Mucosa of descending colon (tissue), 3 donors: ENCODE measurements around the gene ODF4. TPM values are rescaled to one million over a fixed set of nuclear protein-coding genes. Genes with fewer than 3 reads are reported as not detected.

Experiments
- ATAC-seq: fragments of 200-7000 bp; cut with Tn5 transposase; one replicate; pipeline ENCODE4 v1.9.1; 2020; ENCODE audit warnings: mild to moderate bottlenecking, moderate library complexity
- DNase-seq, 3 donors: peaks; one replicate each; pipeline ENCODE4 v3.0.0-alpha.2; 2020
- H3K36me3 ChIP-seq: fragments of 200-600 bp; one replicate; pipeline ENCODE4 v1.8.0; 2021; ENCODE audit warnings: low read depth, mild to moderate bottlenecking
- H3K4me1 ChIP-seq: fragments of 200-600 bp; one replicate; pipeline ENCODE4 v1.8.0; 2021; ENCODE audit warnings: low read depth, mild to moderate bottlenecking
- H3K4me3 ChIP-seq: fragments of 200-600 bp; one replicate; pipeline ENCODE4 v1.8.0; 2021; ENCODE audit warnings: mild to moderate bottlenecking
- H3K9me3 ChIP-seq: fragments of 200-600 bp; one replicate; pipeline ENCODE4 v1.8.0; 2021; ENCODE audit warnings: mild to moderate bottlenecking
- CTCF ChIP-seq: fragments of 200-600 bp; IDR thresholded peaks from one replicate; pipeline ENCODE4 v1.8.0; 2022; ENCODE audit warnings: antibody characterized with exemption, mild to moderate bottlenecking
- intact Hi-C, 2 donors: fragments of 100-400 bp; cut with DNase I in 1 of 2; cut with micrococcal nuclease in 1 of 2; formaldehyde crosslinking; loops; one replicate each; pipeline versions ENCODE4 v1.11.0 to v1.11.1; 2022; cut with DNase I, micrococcal nuclease
- total RNA-seq, 3 donors: library from RNA; stranded (reverse); fragmentation: NEBNext Ultra II Directional in 2 of 3; extraction: Animal tissue kit (Norgen Biotek cat#: 25700) in 2 of 3; gene quantifications; one replicate each; pipeline versions ENCODE4 v1.2.1 to v1.2.4, GENCODE V29; 2021 to 2023
- donor health status: DM: no; HTN: no; CAD: no; lungs with moderate emphysema.
- donor health status: DM: no; HTN: no; CAD: no.
- donor health status: DM: no; HTN: yes; CAD: no.

ODF4 gene
- total RNA-seq, 3 donors from 2014 or later, result not detected

- no peak for ATAC-seq
- Histone ChIP-seq H3K36me3 (no peaks in the 10 kb centered on the region), H3K4me1 (peaks cover 17% of the 10 kb centered on the region), H3K9me3 (no peaks in the 10 kb centered on the region), H3K4me3 (no peak overlapping the region)
- DNase-seq, result no peak
- TF ChIP-seq CTCF, result no peak
- intact Hi-C loops, result no loop called here
Observed at GRCh38 chr17:8386841-8387240, 47.2 kb downstream of the ODF4 start.

DNA sequence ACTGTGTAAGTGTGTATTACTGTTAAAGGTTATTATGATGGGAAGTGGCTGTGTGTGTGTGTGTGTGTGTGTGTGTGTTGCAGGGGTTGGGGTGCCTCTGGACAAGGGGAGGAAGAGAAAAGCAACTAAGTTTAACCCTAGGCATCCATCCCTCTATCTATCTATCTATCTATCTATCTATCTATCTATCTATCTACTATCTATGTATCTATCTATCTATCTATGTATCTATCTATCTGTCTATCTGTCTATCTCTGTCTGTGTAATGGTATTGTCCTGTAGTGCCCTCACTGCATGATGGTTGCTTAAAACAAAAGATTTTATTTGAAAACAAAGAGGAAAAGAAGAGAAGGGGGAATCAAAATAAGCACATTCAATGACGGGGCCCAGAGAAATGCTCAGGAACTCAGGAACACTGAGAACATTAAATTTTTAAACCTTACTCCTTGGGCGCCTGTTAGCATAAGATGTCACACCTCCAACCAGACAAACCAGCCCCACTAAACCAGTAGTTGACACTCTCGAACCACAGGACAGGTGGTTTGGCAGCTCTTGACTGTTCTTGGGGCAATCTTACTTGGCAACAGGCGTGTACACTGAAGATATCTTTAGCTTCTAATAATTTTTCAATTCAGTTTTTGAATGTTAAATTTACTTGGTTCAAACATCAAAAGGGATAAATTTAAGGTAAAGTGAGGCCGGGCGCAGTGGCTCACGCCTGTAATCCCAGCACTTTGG lies 48.4 kb downstream of the ODF4 start:
- Histone ChIP-seq H3K36me3 (no peaks in the 10 kb centered on the region), H3K4me3 (no peak overlapping the region), H3K9me3 (no peaks in the 10 kb centered on the region), H3K4me1 (peaks cover 11% of the 10 kb centered on the region)
- DNase-seq (no peak), ATAC-seq (no peak)
- no peak for TF ChIP-seq CTCF
- intact Hi-C loops, result no loop called here

DNA sequence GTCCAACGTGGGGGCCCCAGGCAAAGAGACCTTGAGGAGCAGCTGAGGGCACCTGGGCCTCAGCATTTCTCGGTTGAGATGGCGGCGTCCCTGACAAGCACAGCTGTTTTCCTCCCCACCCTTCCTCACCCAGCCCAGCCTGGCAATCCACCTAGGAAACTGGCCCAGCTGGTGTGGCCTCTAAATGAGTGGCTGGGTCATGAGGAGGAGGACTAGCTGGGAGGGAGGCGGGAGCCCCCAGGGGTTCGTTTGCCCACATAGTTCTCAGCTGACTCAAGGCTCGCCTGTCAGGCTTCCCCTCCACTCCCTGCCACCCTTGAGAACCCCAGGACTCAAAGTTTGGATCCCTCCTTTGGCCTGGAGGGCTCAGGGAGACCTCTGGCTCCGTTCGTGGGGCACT lies 52.1 kb downstream of the ODF4 start:
- no peaks in the 10 kb centered on the region for H3K36me3 ChIP-seq
- no peak for TF ChIP-seq CTCF
- intact Hi-C loops, result no loop called here
- H3K4me1 ChIP-seq, result peaks cover 4% of the 10 kb centered on the region
- ATAC-seq, result no peak
- H3K4me3 ChIP-seq, result no peak overlapping the region
- no peak for DNase-seq
- H3K9me3 ChIP-seq, result no peaks in the 10 kb centered on the region

DNA sequence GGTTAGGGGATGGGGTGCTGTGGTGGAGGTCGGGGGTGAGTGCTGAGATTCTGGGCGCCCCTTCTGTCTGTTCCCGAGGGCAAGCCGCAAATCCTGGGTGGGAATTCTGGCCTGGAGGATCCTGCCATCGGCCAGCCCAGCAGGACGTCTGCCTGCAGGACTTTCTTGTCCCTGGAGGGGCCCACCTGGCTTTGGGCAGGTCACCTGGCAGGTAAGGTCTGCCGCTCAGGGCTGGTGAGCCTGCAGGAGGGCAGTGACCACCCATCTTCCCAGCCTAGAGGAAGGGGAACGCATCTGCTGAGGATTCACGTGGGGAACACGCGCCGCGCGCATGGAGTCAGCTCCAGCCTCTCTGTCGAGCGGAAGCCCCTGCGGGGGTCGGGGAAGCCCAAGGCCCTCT lies 52.6 kb downstream of the ODF4 start:
- DNase-seq, result no peak
- no peak for ATAC-seq
- intact Hi-C loops, result no loop called here
- Histone ChIP-seq H3K9me3 (no peaks in the 10 kb centered on the region), H3K4me1 (peaks cover 4% of the 10 kb centered on the region), H3K4me3 (no peak overlapping the region), H3K36me3 (no peaks in the 10 kb centered on the region)
- no peak for TF ChIP-seq CTCF

DNA sequence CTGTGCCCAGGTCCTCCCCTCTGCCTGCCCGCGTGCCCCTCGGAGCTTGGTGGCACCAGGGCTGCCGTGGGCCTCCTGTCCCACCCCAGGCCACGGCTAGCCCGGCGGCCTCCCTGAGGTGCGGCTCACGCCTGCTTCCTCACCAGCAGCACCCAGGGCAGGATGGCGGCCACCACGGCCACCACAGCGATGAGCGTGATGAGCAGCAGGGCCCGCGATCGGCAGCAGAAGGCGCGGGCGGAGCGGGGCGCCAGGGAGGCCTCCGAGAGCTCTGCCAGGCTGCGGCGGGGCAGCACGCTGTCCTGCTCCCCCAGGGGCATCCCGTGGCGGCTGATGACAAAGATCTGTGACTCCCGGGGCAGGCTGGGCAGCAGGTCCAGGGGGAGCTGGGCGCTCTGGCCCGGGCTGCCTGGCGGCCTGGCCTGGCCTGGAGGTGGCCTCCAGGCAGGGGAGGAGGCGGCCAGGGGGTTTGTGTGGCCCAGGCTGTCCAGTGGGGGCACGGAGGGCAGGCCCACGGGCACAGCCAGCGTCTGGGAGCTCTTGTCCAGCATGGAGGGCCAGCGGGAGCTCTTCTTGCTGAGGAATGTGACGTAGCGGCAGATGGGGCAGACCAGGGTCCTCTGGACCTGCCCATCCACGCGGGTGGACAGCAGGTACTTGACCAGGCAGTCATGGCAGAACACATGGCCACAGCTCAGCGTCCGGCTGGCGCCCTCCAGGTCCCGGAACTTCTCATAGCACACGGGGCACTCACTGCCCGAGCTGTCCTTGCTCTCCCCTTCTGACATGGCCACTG lies 53.2 kb downstream of the ODF4 start:
- ATAC-seq (no peak), DNase-seq (no peak)
- no peaks in the 10 kb centered on the region for H3K36me3 ChIP-seq
- H3K9me3 ChIP-seq, result no peaks in the 10 kb centered on the region
- intact Hi-C loops, result no loop called here
- H3K4me1 ChIP-seq, result peaks cover 4% of the 10 kb centered on the region
- no peak overlapping the region for H3K4me3 ChIP-seq
- TF ChIP-seq CTCF, result no peak
